ENCODE measurements around the gene CD93.

DNA sequence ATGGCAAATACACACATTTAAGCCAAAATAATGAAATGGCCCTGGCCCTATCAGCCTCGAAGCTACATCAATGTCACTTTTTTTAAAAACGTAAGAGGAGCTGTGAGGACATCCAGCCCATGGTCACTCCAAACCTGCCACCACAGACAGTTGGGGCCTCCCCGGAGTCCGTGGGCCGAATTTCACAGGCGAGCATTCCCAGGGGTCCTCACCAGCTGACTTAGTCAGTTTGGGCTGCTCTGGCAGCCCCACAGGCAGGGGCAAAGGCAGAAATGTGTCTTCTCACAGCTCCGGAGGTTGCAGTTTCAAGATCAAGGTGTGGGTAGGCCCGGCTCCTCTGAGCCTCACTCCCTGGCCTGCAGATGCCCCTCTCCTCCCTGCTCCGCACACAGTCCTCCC, 25.8 kb upstream of the CD93 start:
- no peak for TF ChIP-seq POLR2A (IDR thresholded peaks at IDR 0.05)
- TF ChIP-seq, protein P1, sequence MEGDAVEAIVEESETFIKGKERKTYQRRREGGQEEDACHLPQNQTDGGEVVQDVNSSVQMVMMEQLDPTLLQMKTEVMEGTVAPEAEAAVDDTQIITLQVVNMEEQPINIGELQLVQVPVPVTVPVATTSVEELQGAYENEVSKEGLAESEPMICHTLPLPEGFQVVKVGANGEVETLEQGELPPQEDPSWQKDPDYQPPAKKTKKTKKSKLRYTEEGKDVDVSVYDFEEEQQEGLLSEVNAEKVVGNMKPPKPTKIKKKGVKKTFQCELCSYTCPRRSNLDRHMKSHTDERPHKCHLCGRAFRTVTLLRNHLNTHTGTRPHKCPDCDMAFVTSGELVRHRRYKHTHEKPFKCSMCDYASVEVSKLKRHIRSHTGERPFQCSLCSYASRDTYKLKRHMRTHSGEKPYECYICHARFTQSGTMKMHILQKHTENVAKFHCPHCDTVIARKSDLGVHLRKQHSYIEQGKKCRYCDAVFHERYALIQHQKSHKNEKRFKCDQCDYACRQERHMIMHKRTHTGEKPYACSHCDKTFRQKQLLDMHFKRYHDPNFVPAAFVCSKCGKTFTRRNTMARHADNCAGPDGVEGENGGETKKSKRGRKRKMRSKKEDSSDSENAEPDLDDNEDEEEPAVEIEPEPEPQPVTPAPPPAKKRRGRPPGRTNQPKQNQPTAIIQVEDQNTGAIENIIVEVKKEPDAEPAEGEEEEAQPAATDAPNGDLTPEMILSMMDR (IDR thresholded peaks at IDR 0.05) = no peak
- TF ChIP-seq EP300 (IDR thresholded peaks at IDR 0.05) = no peak
